ENCODE measurements around the gene PTPRN2. TPM values are rescaled to one million over a fixed set of nuclear protein-coding genes. Genes with fewer than 3 reads are reported as not detected.

Gene PTPRN2
- polyA plus RNA-seq, 1 of the 3 experiments (the other 2 are of a cell fraction) = 4.0 TPM

- Histone ChIP-seq H3K9me2 (no peaks in the 10 kb centered on the region), H3K27ac (ENCODE audit: low read depth in 2 of 2, low read length in 1 of 2) (no peak overlapping the region), H3K79me2 (ENCODE audit: insufficient read depth) (no peaks in the 10 kb centered on the region), H2AFZ (ENCODE audit: low read depth) (no peak overlapping the region), H3F3A (replicated peaks; ENCODE audit: insufficient read depth) (no peaks in the 10 kb centered on the region), H3K9ac (no peak overlapping the region), H3K9me3 (no peaks in the 10 kb centered on the region), H3K4me1 (ENCODE audit: control insufficient read depth in 1 of 2, insufficient read depth in 2 of 2, low read depth in 1 of 2, low read length in 1 of 2) (peaks cover 0 to 18% of the 10 kb centered on the region in 2 experiments; a peak in 2 of 4 replicates), H4K20me1 (ENCODE audit: insufficient read depth) (no peaks in the 10 kb centered on the region), H3K4me2 (no peak overlapping the region), H3K36me3 (replicated peaks in 1 of 2; ENCODE audit: control insufficient read depth in 1 of 2, insufficient read depth in 2 of 2, low read length in 1 of 2) (no peaks in the 10 kb centered on the region), H3K4me3 (ENCODE audit: low read depth in 2 of 2, low read length in 1 of 2) (no peak overlapping the region), H3K27me3 (ENCODE audit: insufficient read depth) (no peaks in the 10 kb centered on the region)
- no peak for DNase-seq
- 27% methylated on average over 4 of the region's 4 CpGs for WGBS (ENCODE audit: low lambda C conversion rate)
- CTCF ChIA-PET = no interaction called here
- no peak for TF ChIP-seq REST (IDR thresholded peaks at IDR 0.05; ENCODE audit: low read depth, low read length)
- TF ChIP-seq NFIC (IDR thresholded peaks at IDR 0.05; ENCODE audit: borderline replicate concordance) = no peak
- TF ChIP-seq RFX5 (IDR thresholded peaks at IDR 0.05; ENCODE audit: low read length) = no peak
- no peak for TF ChIP-seq IRF3 (IDR thresholded peaks at IDR 0.05; ENCODE audit: low read depth, low read length)
- no peak for TF ChIP-seq PBX3 (IDR thresholded peaks at IDR 0.05)
- no peak for TF ChIP-seq RXRA (IDR thresholded peaks at IDR 0.05; ENCODE audit: borderline replicate concordance, low read depth)
- no peak for TF ChIP-seq FOSL2 (IDR thresholded peaks at IDR 0.05; ENCODE audit: borderline replicate concordance, low read depth)
- TF ChIP-seq USF2 (IDR thresholded peaks at IDR 0.05; ENCODE audit: borderline replicate concordance, low read depth, low read length) = no peak
- no peak for TF ChIP-seq JUND (IDR thresholded peaks at IDR 0.05)
- no peak for TF ChIP-seq MAX (IDR thresholded peaks at IDR 0.05; ENCODE audit: low read depth)
- TF ChIP-seq MEF2A (IDR thresholded peaks at IDR 0.05; ENCODE audit: borderline replicate concordance, low read depth) = no peak
- no peak for TF ChIP-seq YY1 (IDR thresholded peaks at IDR 0.05; ENCODE audit: low read depth)
- TF ChIP-seq ELF1 (IDR thresholded peaks at IDR 0.05) = no peak
- no peak for TF ChIP-seq GABPA (IDR thresholded peaks at IDR 0.05; ENCODE audit: low read depth)
- no peak for TF ChIP-seq USF1 (IDR thresholded peaks at IDR 0.05; ENCODE audit: borderline replicate concordance, low read depth)
- no peak for TF ChIP-seq SMC3 (IDR thresholded peaks at IDR 0.05; ENCODE audit: low read depth, low read length)
- POLR2A ChIA-PET = no interaction called here
Observed at GRCh38 chr7:158066085-158066484, 521.5 kb downstream of the PTPRN2 start.
